NCI-H524 (cell line): Measurements from ENCODE around the gene AP1G2.
A peak's percentile ranks its signal among the peaks of the same experiment; 100 is the strongest.

Experiments used
- DNase-seq, 2 experiments: peaks; one replicate each; lab custom pipeline; 2025; lab: John Stamatoyannopoulos, UW

Gene AP1G2

DNA sequence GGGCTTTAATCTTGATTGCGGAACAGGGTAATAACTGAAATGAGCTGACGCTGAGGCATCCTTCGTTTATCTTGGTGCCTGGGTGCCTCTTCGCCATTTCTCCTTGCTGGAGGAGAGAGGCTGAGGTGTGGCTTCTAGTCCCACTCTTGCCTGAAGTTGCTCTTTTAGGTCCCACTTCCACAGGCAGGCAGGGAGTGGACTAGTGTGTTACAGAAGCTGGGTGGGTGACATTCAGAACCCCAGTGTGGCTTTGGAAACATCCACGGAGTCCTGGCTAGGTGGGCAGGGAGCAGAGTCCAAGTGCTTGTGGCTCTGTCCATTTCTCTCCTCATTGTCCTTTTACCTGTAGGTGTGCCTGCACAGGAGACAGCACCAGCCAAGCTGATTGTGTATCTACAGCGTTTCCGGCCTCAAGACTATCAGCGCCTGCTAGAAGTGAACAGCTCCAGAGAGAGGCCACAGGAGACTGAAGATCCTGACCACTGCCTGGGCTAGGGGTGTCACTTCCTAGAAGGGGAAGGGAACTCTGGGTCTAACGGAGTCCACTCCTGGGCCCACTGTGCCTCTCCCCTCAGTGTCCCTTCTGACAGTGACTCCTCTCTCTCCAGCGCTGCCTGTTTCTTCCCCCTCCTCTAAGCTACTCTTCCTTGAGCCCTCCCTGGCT is 9.1 kb downstream of the AP1G2 start:
- DNase-seq, result no peak

DNA sequence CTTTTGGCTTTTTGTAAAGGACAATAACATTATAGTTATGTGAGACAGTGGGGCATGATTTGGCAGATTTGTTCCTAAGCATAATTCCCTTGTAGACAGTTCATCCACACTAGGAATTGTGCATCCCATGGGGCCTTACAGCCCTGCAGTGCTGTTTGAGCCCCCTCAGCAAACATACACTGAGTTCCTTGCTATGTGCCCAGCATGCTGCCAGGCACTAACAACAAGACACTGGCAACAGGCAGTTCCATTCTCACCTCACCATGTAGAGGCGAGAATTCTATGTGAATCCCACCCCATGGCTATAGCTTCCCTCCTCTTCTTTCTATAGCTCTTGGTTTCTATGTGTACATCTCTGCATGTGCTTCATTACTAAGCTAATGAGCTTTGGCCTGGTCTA is 9.6 kb downstream of the AP1G2 start:
- no peak for DNase-seq

DNA sequence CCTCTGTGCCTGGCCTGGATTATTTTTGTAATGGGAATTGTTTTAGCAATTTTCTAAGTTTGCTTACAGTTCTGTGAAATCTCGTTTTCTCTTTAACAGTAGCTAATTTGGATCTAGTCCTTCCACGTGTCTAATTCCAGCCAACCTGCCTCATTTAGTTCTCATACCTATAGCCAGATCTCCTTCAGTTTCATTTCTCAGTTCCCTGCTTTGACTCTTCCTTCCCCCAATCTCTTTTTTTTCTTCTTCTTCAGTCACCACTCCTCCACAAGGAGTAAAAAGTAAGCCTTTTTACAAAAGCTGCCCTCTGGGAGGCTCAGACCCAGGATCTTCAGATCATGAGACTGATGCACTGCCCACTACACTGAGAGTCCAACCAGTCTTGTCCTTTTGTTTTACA is 10.1 kb downstream of the AP1G2 start:
- no peak for DNase-seq

DNA sequence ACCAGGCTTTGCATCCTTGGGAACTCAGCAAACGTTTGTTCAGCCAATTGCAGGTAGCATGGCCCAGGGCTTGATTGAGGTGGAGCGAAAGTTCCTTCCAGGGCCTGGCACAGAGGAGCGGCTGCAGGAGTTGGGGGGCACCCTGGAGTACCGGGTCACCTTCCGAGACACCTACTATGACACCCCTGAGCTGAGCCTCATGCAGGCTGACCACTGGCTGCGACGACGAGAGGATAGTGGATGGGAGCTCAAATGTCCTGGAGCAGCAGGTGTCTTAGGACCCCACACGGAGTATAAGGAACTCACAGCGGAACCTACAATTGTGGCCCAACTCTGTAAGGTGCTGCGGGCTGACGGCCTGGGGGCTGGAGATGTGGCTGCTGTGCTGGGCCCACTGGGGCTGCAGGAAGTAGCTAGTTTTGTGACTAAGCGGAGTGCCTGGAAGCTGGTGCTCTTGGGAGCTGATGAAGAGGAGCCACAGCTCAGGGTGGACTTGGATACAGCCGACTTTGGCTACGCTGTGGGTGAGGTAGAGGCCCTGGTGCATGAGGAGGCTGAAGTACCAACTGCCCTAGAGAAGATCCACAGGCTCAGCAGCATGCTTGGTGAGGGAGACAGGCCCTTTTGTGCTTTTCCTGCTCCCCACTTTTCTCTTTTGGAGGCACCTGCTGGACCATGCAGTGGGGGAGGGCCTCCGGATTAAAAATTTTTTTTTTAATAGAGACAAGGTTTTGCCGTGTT is 10.7 kb downstream of the AP1G2 start:
- DNase-seq, result no peak

GRCh38 chr14:23555882-23556699 is 11.5 kb downstream of the AP1G2 start, which contains the start of gene THTPA:
Gene THTPA, plus strand, starts transcription at chr14:23556271. Its CDS starts 487 bp downstream, at chr14:23556758.
- peak; percentile 95 to 96 for DNase-seq

- DNase-seq, result no peak
These were observed 12.1 kb downstream of the AP1G2 start for GRCh38 chr14:23555533-23555881.

- peak; percentile 91 to 95 for DNase-seq
These were observed 16.1 kb downstream of the AP1G2 start, which contains the start of gene ZFHX2 for GRCh38 chr14:23551266-23552028. Gene ZFHX2, minus strand, starts transcription at chr14:23551765. Its CDS starts 16,440 bp downstream, at chr14:23535325.

DNA sequence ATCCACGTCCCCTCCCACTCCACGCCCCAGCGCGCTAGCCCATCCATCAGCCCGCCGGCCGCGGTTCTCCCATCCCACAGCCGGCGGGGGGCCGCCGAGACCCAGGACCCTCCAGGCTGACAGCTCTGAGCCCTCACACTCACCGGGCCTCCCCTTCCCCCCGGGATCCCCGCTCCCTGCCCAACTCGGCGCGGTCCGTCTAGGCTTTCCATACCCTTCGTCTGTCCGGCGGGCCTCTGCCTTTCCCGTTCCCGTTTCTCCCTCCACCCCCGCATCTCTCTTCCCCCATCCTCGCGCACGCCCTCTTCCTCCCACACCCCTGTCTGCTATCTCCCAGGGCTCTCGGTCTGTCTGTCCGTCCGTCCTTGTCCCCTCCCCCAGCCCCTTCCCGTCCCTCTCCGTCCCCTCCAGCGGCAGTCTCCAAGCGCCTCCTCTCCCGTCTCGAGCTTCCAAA is 16.8 kb downstream of the AP1G2 start:
- DNase-seq, result no peak

DNA sequence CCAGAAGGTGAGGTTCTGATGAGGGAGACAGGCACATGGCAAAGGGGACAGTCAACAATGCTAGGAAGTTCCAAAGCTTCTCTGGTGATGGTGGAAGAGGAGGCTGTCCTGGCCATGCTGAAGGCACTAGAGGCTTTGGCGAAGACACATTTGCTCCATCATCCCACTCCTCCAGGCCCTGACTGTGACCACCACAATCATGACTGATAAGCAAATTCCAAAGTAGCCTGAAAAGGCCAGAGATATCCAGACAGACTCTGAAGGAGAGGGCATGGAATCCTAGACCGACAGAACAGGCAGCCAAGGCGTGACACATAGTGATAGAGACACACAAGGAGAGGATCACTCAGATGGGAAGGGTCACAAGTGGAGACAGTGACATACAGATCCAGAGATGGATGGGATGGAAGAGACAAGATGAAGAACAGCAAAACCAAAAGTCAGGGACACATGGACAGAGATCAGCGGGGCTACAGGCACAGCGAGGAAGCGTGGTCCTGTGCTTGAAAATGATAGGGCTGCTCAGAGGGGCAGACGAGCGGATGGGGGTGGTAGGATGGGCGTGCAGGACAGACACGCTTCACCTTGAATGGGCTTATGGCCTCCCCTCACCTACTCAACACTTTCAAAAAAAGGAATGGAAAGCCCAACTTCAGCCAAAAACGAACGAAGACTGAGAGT is 17.3 kb downstream of the AP1G2 start:
- peak in 1 of 2 experiments; percentile 26 for DNase-seq

GRCh38 chr14:23548351-23549318 is 19.0 kb downstream of the AP1G2 start:
- DNase-seq, result no peak

GRCh38 chr14:23547924-23548323 is 19.7 kb downstream of the AP1G2 start:
- no peak for DNase-seq

GRCh38 chr14:23546450-23547035 is 21.0 kb downstream of the AP1G2 start:
- no peak for DNase-seq

- DNase-seq, result no peak
These were observed 21.7 kb downstream of the AP1G2 start for GRCh38 chr14:23545740-23546365.

- DNase-seq, result peak; percentile 68 to 85
These were observed 22.8 kb downstream of the AP1G2 start for GRCh38 chr14:23544511-23545447.

DNA sequence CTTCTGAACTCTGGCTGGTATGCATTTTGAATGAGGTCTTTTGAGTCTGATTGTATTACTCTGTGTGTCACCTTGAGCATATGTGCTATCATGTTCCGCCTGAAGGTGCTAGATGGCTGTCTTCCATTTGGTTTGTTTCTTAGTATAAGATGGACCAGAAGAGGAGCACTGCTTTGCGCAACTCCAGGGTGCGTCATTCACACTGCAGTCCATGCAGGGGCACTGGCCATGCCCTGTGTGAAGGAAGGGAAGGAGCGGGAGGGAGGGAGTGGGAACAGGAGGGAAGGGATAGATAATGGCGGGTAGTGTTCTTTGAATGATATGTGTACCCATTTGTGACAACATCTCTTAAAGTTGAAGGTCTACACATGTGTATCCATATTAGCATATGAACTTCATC is 24.2 kb downstream of the AP1G2 start:
- DNase-seq, result no peak

DNA sequence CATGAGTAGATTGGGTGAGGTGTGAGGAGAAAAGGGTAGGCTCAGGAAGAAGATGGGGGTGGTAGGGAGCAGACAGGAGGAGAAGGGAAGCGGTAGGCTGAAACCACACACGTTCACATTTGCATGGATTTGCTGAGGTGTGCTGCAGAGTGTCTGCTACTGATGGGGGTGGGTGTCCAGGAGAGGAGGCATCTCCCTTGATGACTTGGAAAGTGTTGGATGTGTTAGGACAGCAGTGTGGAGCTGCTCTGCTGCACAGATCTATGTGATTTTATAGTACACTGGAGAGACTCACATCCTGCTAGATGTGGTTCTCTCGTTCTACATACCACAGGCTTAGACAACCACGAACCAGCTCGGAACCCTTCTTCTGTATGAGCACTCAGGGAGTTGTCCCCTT is 25.3 kb downstream of the AP1G2 start:
- DNase-seq, result no peak

DNA sequence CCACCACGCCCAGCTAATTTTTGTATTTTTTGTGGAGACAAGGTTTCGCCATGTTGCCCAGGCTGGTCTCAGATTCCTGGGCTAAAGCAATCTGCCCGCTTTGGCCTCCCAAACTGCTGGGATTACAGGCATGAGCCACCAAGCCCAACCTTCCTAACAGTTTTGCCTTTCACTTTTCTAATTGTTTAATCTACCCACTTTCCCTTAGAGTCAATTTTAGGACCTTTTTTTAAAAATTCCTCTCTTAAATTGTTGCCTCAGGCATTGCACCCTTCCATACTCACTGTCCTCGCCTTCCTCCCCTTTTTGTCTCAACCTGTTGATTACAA is 27.5 kb downstream of the AP1G2 start:
- DNase-seq, result no peak
